HepG2 (cell line): ENCODE measurements around the gene CASKIN1. TPM values are rescaled to one million over a fixed set of nuclear protein-coding genes. Genes with fewer than 3 reads are reported as not detected.

ENCODE experiments used
- CENPX ChIP-seq: sonication (generic); formaldehyde crosslinking; IDR thresholded peaks from 2 replicates; pipeline ENCODE4 v1.9.0; 2021; ENCODE audit warnings: mild to moderate bottlenecking, missing genetic modification reagents, moderate library complexity
- GLI4 ChIP-seq: sonication (generic); formaldehyde crosslinking; IDR thresholded peaks from 2 replicates; pipeline ENCODE4 v1.5.1; 2020; ENCODE audit warnings: missing genetic modification reagents, mild to moderate bottlenecking, moderate library complexity, borderline replicate concordance
- HES4 ChIP-seq: sonication (generic); formaldehyde crosslinking; IDR thresholded peaks from 2 replicates; pipeline ENCODE4 v1.9.0; 2021; ENCODE audit warnings: mild to moderate bottlenecking, missing genetic modification reagents, borderline replicate concordance
- HNF4A ChIP-seq: sonication (generic); formaldehyde crosslinking; IDR thresholded peaks from 2 replicates; pipeline ENCODE4 v1.4.0; 2020; ENCODE audit warnings: missing genetic modification reagents
- MBD4 ChIP-seq: IDR thresholded peaks from 2 replicates; pipeline ENCODE4 v1.6.1; 2012; ENCODE audit warnings: low read length, inconsistent platforms, borderline replicate concordance
- MEIS2 ChIP-seq: sonication (generic); formaldehyde crosslinking; IDR thresholded peaks from 2 replicates; pipeline ENCODE4 v1.9.0; 2021; ENCODE audit warnings: mild to moderate bottlenecking, missing genetic modification reagents
- NFKB2 ChIP-seq: sonication (generic); formaldehyde crosslinking; IDR thresholded peaks from 2 replicates; pipeline ENCODE4 v1.4.0; 2020; ENCODE audit warnings: missing genetic modification reagents, borderline replicate concordance
- NR2C2 ChIP-seq: sonication (generic); formaldehyde crosslinking; IDR thresholded peaks from 2 replicates; pipeline ENCODE4 v1.4.0; 2020; ENCODE audit warnings: missing genetic modification reagents, mild to moderate bottlenecking, moderate library complexity, borderline replicate concordance
- PHB2 ChIP-seq: fragments of 450-650 bp; IDR thresholded peaks from 2 replicates; pipeline ENCODE4 v1.6.1; 2018; ENCODE audit not compliant: partially characterized antibody
- SIX4 ChIP-seq: sonication (generic); formaldehyde crosslinking; IDR thresholded peaks from 2 replicates; pipeline ENCODE4 v1.4.0; 2020; ENCODE audit warnings: missing genetic modification reagents
- SP4 ChIP-seq: sonication (generic); formaldehyde crosslinking; IDR thresholded peaks from 2 replicates; pipeline ENCODE4 v1.8.1; 2023; ENCODE audit warnings: mild to moderate bottlenecking, missing genetic modification reagents
- SPEN ChIP-seq: sonication (generic); formaldehyde crosslinking; IDR thresholded peaks from 2 replicates; pipeline ENCODE4 v1.5.1; 2020; ENCODE audit warnings: low read depth, mild to moderate bottlenecking, missing genetic modification reagents
- SRSF1 ChIP-seq: fragments of 200-400 bp; formaldehyde crosslinking; optimal IDR thresholded peaks from 2 replicates; pipeline ENCODE3; 2017; ENCODE audit warnings: mild to moderate bottlenecking, low read depth, low read length, moderate library complexity
- TCF7L2 ChIP-seq: IDR thresholded peaks from 2 replicates; pipeline ENCODE4 v1.6.1; 2011; ENCODE audit warnings: mild to moderate bottlenecking, low read depth, low read length, moderate library complexity
- TOPORS ChIP-seq: sonication (generic); formaldehyde crosslinking; IDR thresholded peaks from 2 replicates; pipeline ENCODE4 v1.8.0; 2023; ENCODE audit warnings: mild to moderate bottlenecking, missing genetic modification reagents
- U2AF2 ChIP-seq: fragments of 200-400 bp; formaldehyde crosslinking; IDR thresholded peaks from 2 replicates; pipeline ENCODE4 v1.6.1; 2017; ENCODE audit warnings: low read depth, mild to moderate bottlenecking, low read length
- ZFP36L1 ChIP-seq: sonication (generic); formaldehyde crosslinking; IDR thresholded peaks from 2 replicates; pipeline ENCODE4 v1.8.0; 2022; ENCODE audit warnings: mild to moderate bottlenecking, missing genetic modification reagents, moderate library complexity
- ZFP82 ChIP-seq: sonication (generic); formaldehyde crosslinking; IDR thresholded peaks from 2 replicates; pipeline ENCODE4 v1.5.1; 2020; ENCODE audit warnings: mild to moderate bottlenecking, missing genetic modification reagents, borderline replicate concordance
- ZNF205 ChIP-seq: IDR thresholded peaks from 2 replicates; pipeline ENCODE4 v1.6.1; 2018; ENCODE audit warnings: missing biosample characterization, missing genetic modification reagents
- ZNF326 ChIP-seq: sonication (generic); formaldehyde crosslinking; IDR thresholded peaks from 2 replicates; pipeline ENCODE4 v1.4.0; 2020; ENCODE audit warnings: missing genetic modification reagents, borderline replicate concordance
- polyA plus RNA-seq, 8 experiments: library from polyadenylated mRNA; depleted of rRNA in 3 of 8; stranded (reverse) in 7 of 8; unstranded in 1 of 8; fragments of >200 nt; fragmentation: Illumina TruSeq in 4 of 8; extraction: Trizol in 4 of 8; gene quantifications; 2 replicates each; pipeline versions ENCODE4 v1.2.1 to v1.2.3, GENCODE V29; 2011 to 2016; ENCODE audit warnings: low read depth in 4 of 8, missing spikeins in 1 of 8, mixed read lengths in 1 of 8; ENCODE audit not compliant: insufficient read depth in 1 of 8
- total RNA-seq, 5 experiments: library from RNA; depleted of rRNA; stranded (reverse); fragments of >200 nt; fragmentation: Illumina TruSeq; extraction: Trizol; gene quantifications; 2 replicates each; pipeline ENCODE4 v1.2.3, GENCODE V29; 2016; ENCODE audit warnings: low read depth in 1 of 5
- TF ChIP-seq, protein P1 (sequence below): sonication (generic); formaldehyde crosslinking; IDR thresholded peaks from 2 replicates; pipeline ENCODE4 v1.4.0; 2020; ENCODE audit warnings: missing genetic modification reagents
- TF ChIP-seq, protein P2 (sequence below): IDR thresholded peaks from 2 replicates; pipeline ENCODE4 v1.6.1; 2016; ENCODE audit warnings: mild to moderate bottlenecking, missing biosample characterization, missing genetic modification reagents
- TF ChIP-seq, protein P3 (sequence below): sonication (generic); formaldehyde crosslinking; IDR thresholded peaks from 2 replicates; pipeline ENCODE4; 2020; ENCODE audit warnings: missing genetic modification reagents, mild to moderate bottlenecking, borderline replicate concordance

CASKIN1 gene
- total and polyA plus RNA-seq, 2 of the 13 experiments (the other 11 are each of a cell fraction or from before 2014, with no cell fraction given): 1.2 to 2.2 TPM

DNA sequence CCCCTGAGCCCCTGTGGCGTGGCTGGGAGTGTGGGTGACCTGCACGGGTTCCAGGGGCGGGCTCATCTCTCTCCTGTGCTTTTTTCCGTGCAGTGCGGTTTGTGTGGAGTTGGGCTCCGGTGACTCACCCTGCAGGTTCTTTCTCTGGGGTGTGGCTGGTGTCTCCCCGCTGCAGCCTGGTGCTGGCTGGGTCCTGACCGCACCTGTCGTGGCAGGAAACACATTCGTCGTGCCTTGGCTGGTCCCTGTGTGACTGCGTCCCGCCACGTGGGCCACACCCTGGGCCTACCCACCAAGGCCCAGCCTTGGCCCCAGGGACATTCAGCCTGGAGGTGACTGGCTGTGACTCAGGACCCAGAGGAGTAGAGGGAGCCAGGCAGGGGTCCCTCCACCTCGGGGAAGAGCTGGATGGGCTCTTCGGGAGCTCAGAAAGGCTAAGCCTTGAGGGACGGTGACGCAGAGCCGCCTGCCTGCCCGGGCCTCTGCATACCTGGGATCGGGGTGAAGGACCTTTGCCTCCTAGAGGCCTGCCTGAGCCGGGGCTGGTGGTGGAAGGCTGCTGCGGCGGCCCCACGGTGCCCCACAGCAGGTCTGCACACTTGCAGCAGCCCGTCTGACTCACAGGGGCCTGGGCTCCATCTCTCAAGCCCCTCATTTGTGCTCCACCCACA lies 33.1 kb downstream of the CASKIN1 start (continued):
- TF ChIP-seq, protein P1, sequence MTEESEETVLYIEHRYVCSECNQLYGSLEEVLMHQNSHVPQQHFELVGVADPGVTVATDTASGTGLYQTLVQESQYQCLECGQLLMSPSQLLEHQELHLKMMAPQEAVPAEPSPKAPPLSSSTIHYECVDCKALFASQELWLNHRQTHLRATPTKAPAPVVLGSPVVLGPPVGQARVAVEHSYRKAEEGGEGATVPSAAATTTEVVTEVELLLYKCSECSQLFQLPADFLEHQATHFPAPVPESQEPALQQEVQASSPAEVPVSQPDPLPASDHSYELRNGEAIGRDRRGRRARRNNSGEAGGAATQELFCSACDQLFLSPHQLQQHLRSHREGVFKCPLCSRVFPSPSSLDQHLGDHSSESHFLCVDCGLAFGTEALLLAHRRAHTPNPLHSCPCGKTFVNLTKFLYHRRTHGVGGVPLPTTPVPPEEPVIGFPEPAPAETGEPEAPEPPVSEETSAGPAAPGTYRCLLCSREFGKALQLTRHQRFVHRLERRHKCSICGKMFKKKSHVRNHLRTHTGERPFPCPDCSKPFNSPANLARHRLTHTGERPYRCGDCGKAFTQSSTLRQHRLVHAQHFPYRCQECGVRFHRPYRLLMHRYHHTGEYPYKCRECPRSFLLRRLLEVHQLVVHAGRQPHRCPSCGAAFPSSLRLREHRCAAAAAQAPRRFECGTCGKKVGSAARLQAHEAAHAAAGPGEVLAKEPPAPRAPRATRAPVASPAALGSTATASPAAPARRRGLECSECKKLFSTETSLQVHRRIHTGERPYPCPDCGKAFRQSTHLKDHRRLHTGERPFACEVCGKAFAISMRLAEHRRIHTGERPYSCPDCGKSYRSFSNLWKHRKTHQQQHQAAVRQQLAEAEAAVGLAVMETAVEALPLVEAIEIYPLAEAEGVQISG (CRISPR knock-in tag): 0 out of 2 replicates have a peak, but pooled peaks have one; percentile 8
- TF ChIP-seq TOPORS (CRISPR knock-in tag) (no peak), GLI4 (CRISPR knock-in tag) (no peak), SPEN (CRISPR knock-in tag) (peak; percentile 31; the same call in 1 of the 2 replicates), NFKB2 (no peak), HES4 (CRISPR knock-in tag) (no peak), ZNF326 (no peak), PHB2 (no peak), ZNF205 (CRISPR knock-in tag) (no peak), ZFP36L1 (CRISPR knock-in tag) (no peak), HNF4A (CRISPR knock-in tag) (peak; percentile 70), ZFP82 (CRISPR knock-in tag) (no peak), MEIS2 (CRISPR knock-in tag) (no peak), TCF7L2 (no peak), MBD4 (no peak), U2AF2 (no peak), SP4 (CRISPR knock-in tag) (no peak), SRSF1 (no peak), NR2C2 (peak; percentile 42; the same call in 1 of the 2 replicates), SIX4 (CRISPR knock-in tag) (no peak), CENPX (CRISPR knock-in tag) (no peak)
- TF ChIP-seq, protein P2, sequence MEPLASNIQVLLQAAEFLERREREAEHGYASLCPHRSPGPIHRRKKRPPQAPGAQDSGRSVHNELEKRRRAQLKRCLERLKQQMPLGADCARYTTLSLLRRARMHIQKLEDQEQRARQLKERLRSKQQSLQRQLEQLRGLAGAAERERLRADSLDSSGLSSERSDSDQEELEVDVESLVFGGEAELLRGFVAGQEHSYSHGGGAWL: no peak; the same call in 1 of the 2 replicates
- TF ChIP-seq, protein P3, sequence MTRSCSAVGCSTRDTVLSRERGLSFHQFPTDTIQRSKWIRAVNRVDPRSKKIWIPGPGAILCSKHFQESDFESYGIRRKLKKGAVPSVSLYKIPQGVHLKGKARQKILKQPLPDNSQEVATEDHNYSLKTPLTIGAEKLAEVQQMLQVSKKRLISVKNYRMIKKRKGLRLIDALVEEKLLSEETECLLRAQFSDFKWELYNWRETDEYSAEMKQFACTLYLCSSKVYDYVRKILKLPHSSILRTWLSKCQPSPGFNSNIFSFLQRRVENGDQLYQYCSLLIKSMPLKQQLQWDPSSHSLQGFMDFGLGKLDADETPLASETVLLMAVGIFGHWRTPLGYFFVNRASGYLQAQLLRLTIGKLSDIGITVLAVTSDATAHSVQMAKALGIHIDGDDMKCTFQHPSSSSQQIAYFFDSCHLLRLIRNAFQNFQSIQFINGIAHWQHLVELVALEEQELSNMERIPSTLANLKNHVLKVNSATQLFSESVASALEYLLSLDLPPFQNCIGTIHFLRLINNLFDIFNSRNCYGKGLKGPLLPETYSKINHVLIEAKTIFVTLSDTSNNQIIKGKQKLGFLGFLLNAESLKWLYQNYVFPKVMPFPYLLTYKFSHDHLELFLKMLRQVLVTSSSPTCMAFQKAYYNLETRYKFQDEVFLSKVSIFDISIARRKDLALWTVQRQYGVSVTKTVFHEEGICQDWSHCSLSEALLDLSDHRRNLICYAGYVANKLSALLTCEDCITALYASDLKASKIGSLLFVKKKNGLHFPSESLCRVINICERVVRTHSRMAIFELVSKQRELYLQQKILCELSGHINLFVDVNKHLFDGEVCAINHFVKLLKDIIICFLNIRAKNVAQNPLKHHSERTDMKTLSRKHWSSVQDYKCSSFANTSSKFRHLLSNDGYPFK (CRISPR knock-in tag): peak; percentile 59; the same call in 1 of the 2 replicates
